Ovary (tissue), 9 donors: ENCODE data around the gene RPIA. TPM values are rescaled to one million over a fixed set of nuclear protein-coding genes. Genes with fewer than 3 reads are reported as not detected.

Experiments used
- DNase-seq, 5 donors: peaks; one replicate each; pipeline ENCODE4 v3.0.0-alpha.2; 2019 to 2020
- H3K27ac ChIP-seq, 2 donors: fragments of 200-600 bp; one replicate each; pipeline versions ENCODE4 v1.5.1 to v1.8.0; 2019 to 2022
- H3K27me3 ChIP-seq: fragments of 200-600 bp; one replicate; pipeline ENCODE4 v1.8.0; 2022
- H3K36me3 ChIP-seq: fragments of 200-600 bp; sonication (generic); one replicate; pipeline ENCODE4 v1.5.1; 2019
- H3K4me1 ChIP-seq: one replicate; pipeline ENCODE4 v1.8.1; 2013; ENCODE audit warnings: mild to moderate bottlenecking, moderate library complexity; ENCODE audit not compliant: insufficient read depth
- H3K4me3 ChIP-seq: fragments of 200-600 bp; sonication (generic); one replicate; pipeline ENCODE4 v1.5.1; 2017
- H3K9me3 ChIP-seq, 2 donors: fragments of 200-600 bp in 1 of 2; sonication (generic) in 1 of 2; one replicate each; pipeline versions ENCODE4 v1.5.1 to v1.8.1; 2013 to 2019; ENCODE audit warnings: mild to moderate bottlenecking in 1 of 2, moderate library complexity in 1 of 2
- EP300 ChIP-seq: sonication (generic); formaldehyde crosslinking; IDR thresholded peaks from one replicate; pipeline ENCODE4 v1.6.1; 2017; ENCODE audit warnings: antibody characterized with exemption
- POLR2A ChIP-seq: fragments of 450-650 bp; IDR thresholded peaks from one replicate; pipeline ENCODE4 v1.6.1; 2017; ENCODE audit warnings: antibody characterized with exemption, mild to moderate bottlenecking, moderate library complexity
- WGBS, 3 donors: extraction: QIAGEN DNeasy Blood & Tissue Kit in 1 of 3; methylation state at CpG; one replicate each; pipeline versions ENCODE4 v1.1.5 to v1.1.7; 2013 to 2017; 5-methylcytosine and 5-hydroxymethylcytosine counted together
- intact Hi-C, 4 donors: fragments of 100-400 bp; cut with DNase I; formaldehyde crosslinking; loops; one replicate each; pipeline versions ENCODE4 v1.11.0 to v1.15.1; 2022 to 2023
- polyA plus RNA-seq, 2 donors: library from polyadenylated mRNA; stranded (reverse); fragments of 200-250 nt in 1 of 2; fragments of 350-450 nt in 1 of 2; fragmentation: Illumina TruSeq in 1 of 2; extraction: RNeasy Lipid Tissue Mini Kit (QIAGEN cat#74804) in 1 of 2; gene quantifications; one replicate each; pipeline ENCODE4 v1.2.3, GENCODE V29; 2013 to 2014
- total RNA-seq, 7 donors: library from RNA; depleted of rRNA in 2 of 7; stranded (reverse); fragments of >200 nt in 2 of 7; fragmentation: NEBNext Ultra II Directional in 3 of 7; extraction: Animal tissue kit (Norgen Biotek cat#: 25700) in 3 of 7; gene quantifications; one replicate each; pipeline versions ENCODE4 v1.1.0 to v1.2.4, GENCODE V29; 2016 to 2023
- TF ChIP-seq, protein P1 (sequence below), 3 donors: fragments of 450-650 bp in 2 of 3; fragments of 200-600 bp in 1 of 3; IDR thresholded peaks; one replicate each; pipeline versions ENCODE4 v1.5.1 to v1.8.0; 2016 to 2022; ENCODE audit warnings: antibody characterized with exemption in 3 of 3, mild to moderate bottlenecking in 1 of 3
- donor health status: DM: no; HTN: no; CAD: no; lungs with moderate emphysema.
- donor health status: DM: no; HTN: no; CAD: no.
- donor health status: Bipolar disorder and iron deficiency.
- donor health status: DM: yes; HTN: yes; CAD: no.
- donor health status: DM: no; HTN: no; CAD: no.
- donor health status: DM: yes; HTN: yes; CAD: no.

The RPIA gene
- total and polyA plus RNA-seq, 9 donors: 10.4 to 19.3 (median 15.4) TPM

DNA sequence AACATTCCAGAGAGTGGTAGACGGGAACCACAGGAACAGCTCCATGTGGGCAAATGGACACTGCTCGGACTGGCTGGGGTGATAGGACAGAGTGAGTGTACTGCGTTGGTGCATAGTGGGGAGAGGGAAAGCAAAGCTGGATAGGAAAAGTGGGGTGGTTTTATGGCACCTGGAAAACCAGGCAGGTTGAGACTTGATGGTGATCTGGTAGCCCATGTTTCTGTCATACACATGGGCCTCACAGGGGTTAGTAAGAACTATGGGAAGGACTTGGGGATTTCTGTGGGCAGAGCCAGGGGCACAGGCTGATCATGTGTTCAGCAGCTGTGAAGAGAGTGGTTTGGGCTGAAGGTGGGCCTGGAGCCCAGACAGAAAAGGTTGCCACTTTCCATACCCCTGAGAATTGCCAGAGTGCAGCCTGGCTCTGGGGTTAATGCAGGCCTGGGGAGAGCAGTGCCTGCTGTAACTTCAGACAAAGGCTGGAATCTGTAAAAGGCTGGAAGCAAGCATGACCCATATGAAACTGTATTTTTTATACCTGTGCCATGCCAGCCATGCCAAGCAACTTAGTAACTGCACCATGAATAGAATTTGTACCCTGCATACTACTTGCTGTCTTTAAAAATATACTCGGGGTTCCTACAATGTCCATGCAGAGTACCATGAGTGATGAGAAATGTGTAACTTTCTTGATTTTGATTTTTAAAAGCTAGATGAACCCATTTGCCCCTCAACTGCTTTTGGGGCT is 41.9 kb downstream of the RPIA start:
- intact Hi-C loops: no loop called here
- Histone ChIP-seq H3K9me3 (no peaks in the 10 kb centered on the region), H3K27ac (no peak overlapping the region), H3K27me3 (no peaks in the 10 kb centered on the region), H3K4me1 (peaks cover 1% of the 10 kb centered on the region), H3K36me3 (no peaks in the 10 kb centered on the region), H3K4me3 (no peak overlapping the region)
- TF ChIP-seq, protein P1, sequence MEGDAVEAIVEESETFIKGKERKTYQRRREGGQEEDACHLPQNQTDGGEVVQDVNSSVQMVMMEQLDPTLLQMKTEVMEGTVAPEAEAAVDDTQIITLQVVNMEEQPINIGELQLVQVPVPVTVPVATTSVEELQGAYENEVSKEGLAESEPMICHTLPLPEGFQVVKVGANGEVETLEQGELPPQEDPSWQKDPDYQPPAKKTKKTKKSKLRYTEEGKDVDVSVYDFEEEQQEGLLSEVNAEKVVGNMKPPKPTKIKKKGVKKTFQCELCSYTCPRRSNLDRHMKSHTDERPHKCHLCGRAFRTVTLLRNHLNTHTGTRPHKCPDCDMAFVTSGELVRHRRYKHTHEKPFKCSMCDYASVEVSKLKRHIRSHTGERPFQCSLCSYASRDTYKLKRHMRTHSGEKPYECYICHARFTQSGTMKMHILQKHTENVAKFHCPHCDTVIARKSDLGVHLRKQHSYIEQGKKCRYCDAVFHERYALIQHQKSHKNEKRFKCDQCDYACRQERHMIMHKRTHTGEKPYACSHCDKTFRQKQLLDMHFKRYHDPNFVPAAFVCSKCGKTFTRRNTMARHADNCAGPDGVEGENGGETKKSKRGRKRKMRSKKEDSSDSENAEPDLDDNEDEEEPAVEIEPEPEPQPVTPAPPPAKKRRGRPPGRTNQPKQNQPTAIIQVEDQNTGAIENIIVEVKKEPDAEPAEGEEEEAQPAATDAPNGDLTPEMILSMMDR (IDR thresholded peaks at IDR 0.05): no peak
- no peak for TF ChIP-seq POLR2A
- no peak for TF ChIP-seq EP300
- no peak for DNase-seq
- WGBS, 3 donors: 96% methylated on average over 4 of the region's 4 CpGs

DNA sequence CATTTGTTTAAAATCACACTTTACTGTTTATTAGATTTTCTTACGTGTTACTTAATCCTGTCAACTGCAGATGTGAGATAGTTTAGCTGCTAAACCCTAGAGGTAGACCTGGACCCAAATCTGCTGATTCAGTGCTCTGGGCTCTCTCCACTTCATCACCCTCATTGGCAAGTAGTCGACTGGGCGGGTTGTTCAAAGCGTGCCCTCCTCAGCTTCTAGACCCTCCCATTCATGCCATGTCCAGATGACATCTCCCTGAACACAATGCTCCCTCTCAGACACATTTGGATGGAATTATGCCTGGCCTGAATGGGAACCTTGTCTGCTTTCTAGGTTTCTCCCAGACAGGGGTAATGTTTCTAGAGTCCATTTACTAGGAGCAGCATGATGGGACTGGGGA is 43.7 kb downstream of the RPIA start:
- no peak for DNase-seq
- no peak overlapping the region for H3K4me3 ChIP-seq
- no peaks in the 10 kb centered on the region for H3K9me3 ChIP-seq
- no peak overlapping the region for H3K27ac ChIP-seq
- H3K4me1 ChIP-seq: peaks cover 1% of the 10 kb centered on the region
- intact Hi-C loops: no loop called here
- H3K27me3 ChIP-seq: no peaks in the 10 kb centered on the region
- H3K36me3 ChIP-seq: no peaks in the 10 kb centered on the region
- 78 to 91% (median 81%) methylated on average over 4 of the region's 4 CpGs for WGBS, 3 donors
- TF ChIP-seq EP300 (no peak), POLR2A (no peak)
- TF ChIP-seq, protein P1 (IDR thresholded peaks at IDR 0.05): no peak

DNA sequence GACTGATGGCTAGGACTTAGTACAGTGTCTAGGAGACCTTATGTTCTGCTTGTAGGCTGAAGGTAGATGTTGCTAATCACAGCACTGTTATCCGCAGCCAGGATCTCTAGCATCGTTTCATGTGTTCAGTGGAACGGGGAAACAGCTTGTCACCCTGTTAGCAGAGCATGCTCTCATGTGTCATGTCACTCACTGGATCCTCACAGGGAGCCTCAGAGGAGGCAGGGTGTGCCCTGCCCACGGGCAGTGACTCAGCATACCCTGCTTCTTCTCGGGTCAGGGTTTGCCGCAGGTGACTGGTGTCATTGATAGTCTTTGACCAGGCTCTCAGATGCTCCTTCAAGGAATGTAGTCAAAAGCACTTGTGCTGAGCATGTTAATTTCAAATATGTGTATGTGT is 44.4 kb downstream of the RPIA start:
- Histone ChIP-seq H3K9me3 (no peaks in the 10 kb centered on the region), H3K4me3 (no peak overlapping the region), H3K27ac (no peak overlapping the region), H3K4me1 (peaks cover 1% of the 10 kb centered on the region), H3K36me3 (no peaks in the 10 kb centered on the region), H3K27me3 (no peaks in the 10 kb centered on the region)
- no peak for DNase-seq
- intact Hi-C loops: no loop called here
- 90 to 93% (median 92%) methylated on average over 6 of the region's 6 CpGs for whole genome bisulfite sequencing, 3 donors
- TF ChIP-seq POLR2A: no peak

DNA sequence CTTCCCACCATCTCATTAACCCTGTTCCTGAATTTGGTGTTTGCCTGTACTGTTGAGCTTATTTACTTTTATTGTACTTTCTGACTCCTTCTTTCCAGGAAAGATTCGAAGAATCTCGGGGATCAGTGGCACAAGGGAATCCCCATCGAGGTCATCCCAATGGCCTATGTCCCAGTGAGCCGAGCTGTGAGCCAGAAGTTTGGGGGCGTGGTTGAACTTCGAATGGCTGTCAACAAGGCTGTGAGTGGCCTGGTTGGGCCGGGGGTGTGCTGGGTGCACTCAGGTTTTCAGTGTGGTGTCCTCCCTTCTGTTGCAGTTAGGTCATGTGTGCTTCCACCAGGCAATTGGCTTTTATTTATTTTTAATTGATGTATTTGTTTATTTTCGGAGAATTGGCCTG is 45.0 kb downstream of the RPIA start:
- no peak for TF ChIP-seq EP300
- no peak for TF ChIP-seq POLR2A
- TF ChIP-seq, protein P1 (IDR thresholded peaks at IDR 0.05): no peak
- no peaks in the 10 kb centered on the region for H3K27me3 ChIP-seq
- no peak overlapping the region for H3K4me3 ChIP-seq
- H3K4me1 ChIP-seq: peaks cover 1% of the 10 kb centered on the region
- no peak overlapping the region for H3K27ac ChIP-seq
- no peaks in the 10 kb centered on the region for H3K9me3 ChIP-seq
- 82 to 86% (median 82%) methylated on average over 8 of the region's 8 CpGs for WGBS, 3 donors
- intact Hi-C loops: no loop called here
- no peak for DNase-seq
- H3K36me3 ChIP-seq: no peaks in the 10 kb centered on the region

DNA sequence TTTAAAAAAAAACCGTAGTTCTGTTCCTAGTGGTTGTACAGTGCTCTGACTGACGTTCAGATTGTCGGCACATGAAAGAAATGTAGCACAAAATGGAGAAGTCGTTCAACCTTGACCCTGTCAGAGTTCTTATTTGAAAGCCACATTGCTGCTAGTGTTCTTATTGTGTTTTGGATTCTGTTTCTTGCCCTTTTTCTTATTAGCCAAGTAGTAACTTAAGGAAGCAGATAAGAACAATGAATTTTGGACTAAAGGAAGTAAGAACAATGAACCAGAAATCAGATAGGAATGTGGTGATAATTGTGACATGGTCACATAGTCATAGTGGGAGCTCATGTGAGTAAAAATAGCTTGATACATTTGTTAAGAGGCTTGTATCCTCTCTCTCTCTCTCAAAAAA is 45.9 kb downstream of the RPIA start:
- Histone ChIP-seq H3K4me3 (no peak overlapping the region), H3K36me3 (no peaks in the 10 kb centered on the region), H3K27me3 (no peaks in the 10 kb centered on the region), H3K9me3 (peaks cover 0 to 2% of the 10 kb centered on the region in 2 donors), H3K27ac (no peak overlapping the region), H3K4me1 (peaks cover 1% of the 10 kb centered on the region)
- 86 to 88% (median 87%) methylated on average over 4 of the region's 4 CpGs for WGBS, 3 donors
- intact Hi-C loops: no loop called here
- DNase-seq: no peak
- no peak for TF ChIP-seq POLR2A
- no peak for TF ChIP-seq EP300
- TF ChIP-seq, protein P1 (IDR thresholded peaks at IDR 0.05): no peak
